Pancreas (tissue), 10 donors: ENCODE results near the gene INSIG2. TPM values are rescaled to one million over a fixed set of nuclear protein-coding genes. Genes with fewer than 3 reads are reported as not detected.

Source experiments
- ATAC-seq, 4 donors: fragments of 200-7000 bp; cut with Tn5 transposase; one replicate each; pipeline versions ENCODE4 v1.8.0 to v1.9.1; 2020; ENCODE audit warnings: mild to moderate bottlenecking in 4 of 4, moderate library complexity in 4 of 4
- DNase-seq, 6 donors: peaks; one replicate each; pipeline ENCODE4 v3.0.0-alpha.2; 2020
- FAIRE-seq: peaks from 2 replicates; lab custom pipeline; 2012; peaks lifted over from hg19 to GRCh38; lab: Jason Lieb, UNC
- H3K27ac ChIP-seq, 4 donors: fragments of 200-600 bp; sonication (generic); 1 replicate in 3 of 4; 2 replicates in 1 of 4; pipeline versions ENCODE4 v1.5.0 to v1.8.0; 2020
- H3K27me3 ChIP-seq, 4 donors: fragments of 200-600 bp; one replicate each; pipeline ENCODE4 v1.8.0; 2021
- H3K36me3 ChIP-seq, 3 donors: fragments of 200-600 bp; sonication (generic) in 1 of 3; one replicate each; pipeline versions ENCODE4 v1.5.0 to v1.8.0; 2020 to 2021
- H3K4me1 ChIP-seq, 3 donors: fragments of 200-600 bp; one replicate each; pipeline ENCODE4 v1.8.0; 2021
- H3K4me3 ChIP-seq, 4 donors: fragments of 200-600 bp; sonication (generic) in 2 of 4; one replicate each; pipeline versions ENCODE4 v1.5.0 to v1.8.0; 2020 to 2021
- H3K9me3 ChIP-seq, 4 donors: fragments of 200-600 bp; one replicate each; pipeline ENCODE4 v1.8.0; 2021
- CTCF ChIP-seq, 4 donors: fragments of 200-600 bp; sonication (generic) in 3 of 4; IDR thresholded peaks; one replicate each; pipeline versions ENCODE4 v1.5.0 to v1.8.0; 2021; ENCODE audit warnings: antibody characterized with exemption in 4 of 4
- WGBS, 2 donors: extraction: QIAGEN DNeasy Blood & Tissue Kit; methylation state at CpG; one replicate each; pipeline ENCODE4 v1.1.7; 2013; 5-methylcytosine and 5-hydroxymethylcytosine counted together
- intact Hi-C, 3 donors: fragments of 100-400 bp; cut with DNase I; formaldehyde crosslinking; loops; one replicate each; pipeline versions ENCODE4 v1.11.1 to v1.14.2; 2022
- polyA plus RNA-seq, 2 donors: library from polyadenylated mRNA; stranded (reverse); fragments of 200-250 nt; gene quantifications; one replicate each; pipeline ENCODE4 v1.2.3, GENCODE V29; 2013
- total RNA-seq, 6 donors: library from RNA; stranded (reverse); fragmentation: NEBNext Ultra II Directional in 4 of 6; extraction: Animal tissue kit (Norgen Biotek cat#: 25700) in 4 of 6; gene quantifications; one replicate each; pipeline versions ENCODE4 v1.2.1 to v1.2.4, GENCODE V29; 2021 to 2023
- donor health status: healthy with polysubstance abuse.
- donor health status: DM: no; HTN: no; CAD: no; lungs with moderate emphysema.
- donor health status: DM: no; HTN: no; CAD: no.
- donor health status: control.
- donor health status: control.
- donor health status: Bipolar disorder and iron deficiency.
- donor health status: DM: yes; HTN: yes; CAD: no.
- donor health status: DM: no; HTN: no; CAD: no.
- donor health status: DM: no; HTN: no; CAD: no.
- donor health status: DM: yes; HTN: yes; CAD: no.

The INSIG2 gene
- total and polyA plus RNA-seq, 8 donors, result 7.9 to 23.0 (median 14.2) TPM

GRCh38 chr2:118123561-118124232 lies 35.4 kb downstream of the INSIG2 start:
- Histone ChIP-seq H3K36me3 (no peaks in the 10 kb centered on the region), H3K27me3 (no peaks in the 10 kb centered on the region), H3K4me3 (no peak overlapping the region), H3K27ac (peak overlapping the region; percentile 13 to 57 (median 38)), H3K9me3 (no peaks in the 10 kb centered on the region), H3K4me1 (peaks cover 0 to 19% (median 17%) of the 10 kb centered on the region in 3 donors)
- intact Hi-C loops, result no loop called here
- DNase-seq (peak in 2 of 6 donors; percentile 32 to 33), FAIRE-seq (no peak), ATAC-seq (peak; percentile 59 to 78 (median 76))
- TF ChIP-seq CTCF (IDR thresholded peaks at IDR 0.05), result no peak
- WGBS, 2 donors, result 21 to 25% methylated on average over 3 of the region's 3 CpGs

DNA sequence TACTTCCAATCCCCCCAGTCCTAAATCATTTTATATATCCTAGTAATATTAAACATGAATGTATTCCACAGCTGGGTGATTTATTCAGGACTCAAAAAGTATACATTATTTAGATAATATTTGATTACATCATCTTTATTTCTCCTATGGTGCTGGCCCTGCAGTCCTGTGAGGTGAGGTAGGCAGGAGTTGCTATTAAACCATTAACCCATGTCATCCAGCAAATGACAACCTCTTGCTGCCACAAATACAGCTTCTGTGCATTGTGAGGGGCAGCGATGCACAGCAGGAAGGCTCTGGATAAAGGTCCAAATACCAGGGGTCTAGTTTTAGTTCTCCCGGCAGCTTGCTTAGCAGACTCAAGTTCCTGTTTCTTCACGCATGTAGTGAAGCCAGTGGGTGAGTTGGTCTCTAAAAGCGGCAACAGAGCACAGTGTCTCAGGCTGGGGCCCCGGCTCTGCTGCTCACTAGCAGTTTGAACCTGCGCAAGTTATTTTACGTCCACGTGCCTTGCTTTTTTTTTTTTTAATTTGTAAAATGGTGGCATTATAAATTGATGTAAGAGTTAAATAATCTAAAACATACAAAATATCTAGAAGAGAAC lies 36.1 kb downstream of the INSIG2 start:
- FAIRE-seq (no peak), ATAC-seq (peak in 2 of 4 donors; percentile 5 to 19), DNase-seq (no peak)
- 82 to 86% methylated on average over 8 of the region's 8 CpGs for WGBS, 2 donors
- Histone ChIP-seq H3K27ac (peak overlapping the region in 2 of 4 donors; percentile 51 to 57), H3K9me3 (no peaks in the 10 kb centered on the region), H3K4me3 (no peak overlapping the region), H3K27me3 (no peaks in the 10 kb centered on the region), H3K36me3 (no peaks in the 10 kb centered on the region), H3K4me1 (peaks cover 0 to 19% (median 17%) of the 10 kb centered on the region in 3 donors)
- intact Hi-C loops, result no loop called here
- no peak for TF ChIP-seq CTCF (IDR thresholded peaks at IDR 0.05)

- Histone ChIP-seq H3K27ac (no peak overlapping the region), H3K36me3 (no peaks in the 10 kb centered on the region), H3K4me3 (no peak overlapping the region), H3K27me3 (no peaks in the 10 kb centered on the region), H3K4me1 (peaks cover 0 to 19% (median 17%) of the 10 kb centered on the region in 3 donors), H3K9me3 (no peaks in the 10 kb centered on the region)
- intact Hi-C loops, result no loop called here
- no peak for TF ChIP-seq CTCF (IDR thresholded peaks at IDR 0.05)
- DNase-seq, result no peak
- no peak for FAIRE-seq
- WGBS, 2 donors, result 78 to 89% methylated on average over 5 of the region's 5 CpGs
- no peak for ATAC-seq
Observed at GRCh38 chr2:118127250-118127649, 39.0 kb downstream of the INSIG2 start.

GRCh38 chr2:118128826-118129225 lies 40.6 kb downstream of the INSIG2 start:
- ATAC-seq (no peak), FAIRE-seq (no peak), DNase-seq (no peak)
- Histone ChIP-seq H3K36me3 (no peaks in the 10 kb centered on the region), H3K9me3 (no peaks in the 10 kb centered on the region), H3K27ac (no peak overlapping the region), H3K27me3 (no peaks in the 10 kb centered on the region), H3K4me1 (peaks cover 0 to 6% (median under 1%) of the 10 kb centered on the region in 3 donors), H3K4me3 (no peak overlapping the region)
- intact Hi-C loops, result no loop called here
- TF ChIP-seq CTCF (IDR thresholded peaks at IDR 0.05), result no peak
- 72 to 87% methylated on average over 3 of the region's 3 CpGs for WGBS, 2 donors

- H3K27ac ChIP-seq, result no peak overlapping the region
- no peak overlapping the region for H3K4me3 ChIP-seq
- H3K36me3 ChIP-seq, result no peaks in the 10 kb centered on the region
- H3K27me3 ChIP-seq, result no peaks in the 10 kb centered on the region
- no peak for DNase-seq
- WGBS, 2 donors, result 82 to 90% methylated on average over 7 of the region's 7 CpGs
- no peaks in the 10 kb centered on the region for H3K9me3 ChIP-seq
- FAIRE-seq, result no peak
- intact Hi-C loops, result no loop called here
- no peak for TF ChIP-seq CTCF (IDR thresholded peaks at IDR 0.05)
- no peak for ATAC-seq
- no peaks in the 10 kb centered on the region for H3K4me1 ChIP-seq
Observed at GRCh38 chr2:118130385-118130784, 42.1 kb downstream of the INSIG2 start.
